GM19463 (cell line): ENCODE data around the gene NBL1.
A peak's percentile ranks its signal among the peaks of the same experiment; 100 is the strongest.

Experiments used
- ATAC-seq: cut with Tn5 transposase; IDR thresholded peaks from one replicate; pipeline ENCODE4 v1.9.1; 2021; ENCODE audit warnings: mild to moderate bottlenecking, moderate library complexity; ENCODE audit not compliant: unreplicated experiment

The NBL1 gene, protein sequence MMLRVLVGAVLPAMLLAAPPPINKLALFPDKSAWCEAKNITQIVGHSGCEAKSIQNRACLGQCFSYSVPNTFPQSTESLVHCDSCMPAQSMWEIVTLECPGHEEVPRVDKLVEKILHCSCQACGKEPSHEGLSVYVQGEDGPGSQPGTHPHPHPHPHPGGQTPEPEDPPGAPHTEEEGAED

DNA sequence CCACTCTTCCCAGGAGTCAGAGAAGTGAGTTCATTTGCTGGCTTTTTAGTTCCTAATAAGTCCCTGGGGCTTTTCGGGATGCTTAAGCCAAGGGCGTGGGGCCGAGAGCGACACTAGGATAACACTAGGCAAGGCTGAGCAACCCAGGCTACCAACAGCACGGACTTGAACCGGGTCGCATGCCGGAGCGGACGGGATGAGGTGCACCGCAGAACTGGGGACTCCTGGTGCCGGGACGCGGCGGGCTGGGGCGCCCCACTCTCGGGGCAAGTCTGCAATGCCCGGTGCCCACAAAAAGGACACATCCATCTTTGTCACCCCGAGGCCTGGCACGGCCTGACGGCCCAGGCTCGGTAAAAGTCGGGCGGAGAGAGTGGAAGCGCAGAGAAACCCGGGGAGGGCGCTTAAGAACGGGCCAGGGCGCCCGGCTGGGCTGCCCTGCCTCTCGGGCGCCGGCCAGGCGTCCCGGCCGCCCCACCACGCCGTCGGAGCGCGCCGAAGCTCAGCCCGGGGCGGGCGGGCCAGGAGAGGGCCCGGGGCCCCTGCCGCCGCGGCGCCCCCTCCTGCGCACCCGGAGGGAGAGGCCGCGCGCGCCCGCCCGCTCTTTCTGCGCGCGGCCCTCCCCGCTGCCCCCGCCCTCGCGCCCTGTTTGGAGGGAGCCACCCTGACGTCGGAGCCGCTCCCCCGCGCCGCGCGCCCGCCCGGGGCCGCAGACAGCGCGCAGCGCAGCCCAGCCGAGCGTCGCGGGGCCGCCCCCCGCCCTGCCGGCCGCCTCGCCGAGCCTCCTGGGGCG is at the start of gene NBL1:
TSS of gene NBL1 (plus strand) at position 710 of the 793 bp plus-strand sequence. CDS start 10,720 bp downstream, outside the sequence.
- no peak for ATAC-seq

DNA sequence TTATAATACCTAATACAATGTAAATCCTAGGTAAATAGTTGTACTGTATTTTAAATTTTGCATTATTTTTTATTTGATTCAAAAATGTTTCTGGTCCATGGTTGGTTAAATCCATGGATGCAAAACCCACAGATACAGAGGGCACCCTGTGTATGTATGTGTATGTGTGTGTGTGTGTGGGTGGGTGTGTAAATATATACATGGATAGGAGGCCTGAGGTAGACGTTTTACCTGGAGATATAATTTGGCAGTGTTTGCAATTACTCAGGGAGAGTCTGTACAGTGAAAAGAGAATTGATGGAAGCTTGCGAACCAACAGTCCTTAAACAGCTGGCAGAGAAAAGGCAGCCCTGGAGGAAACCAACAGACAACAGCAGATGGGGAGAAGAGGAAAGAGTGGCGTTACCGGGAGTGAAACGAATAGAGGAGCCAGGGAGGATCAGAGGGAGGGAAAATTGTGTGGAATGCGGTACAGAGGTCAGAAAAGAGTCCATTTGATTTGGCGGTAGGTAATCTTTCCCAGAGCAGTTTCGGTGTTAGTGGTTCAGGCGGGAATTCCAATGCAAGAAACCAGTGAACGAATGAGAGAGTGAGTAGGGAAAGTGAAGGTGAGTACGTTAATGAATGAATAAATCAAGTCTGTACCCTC is 47.9 kb upstream of the NBL1 start:
- ATAC-seq, result no peak

DNA sequence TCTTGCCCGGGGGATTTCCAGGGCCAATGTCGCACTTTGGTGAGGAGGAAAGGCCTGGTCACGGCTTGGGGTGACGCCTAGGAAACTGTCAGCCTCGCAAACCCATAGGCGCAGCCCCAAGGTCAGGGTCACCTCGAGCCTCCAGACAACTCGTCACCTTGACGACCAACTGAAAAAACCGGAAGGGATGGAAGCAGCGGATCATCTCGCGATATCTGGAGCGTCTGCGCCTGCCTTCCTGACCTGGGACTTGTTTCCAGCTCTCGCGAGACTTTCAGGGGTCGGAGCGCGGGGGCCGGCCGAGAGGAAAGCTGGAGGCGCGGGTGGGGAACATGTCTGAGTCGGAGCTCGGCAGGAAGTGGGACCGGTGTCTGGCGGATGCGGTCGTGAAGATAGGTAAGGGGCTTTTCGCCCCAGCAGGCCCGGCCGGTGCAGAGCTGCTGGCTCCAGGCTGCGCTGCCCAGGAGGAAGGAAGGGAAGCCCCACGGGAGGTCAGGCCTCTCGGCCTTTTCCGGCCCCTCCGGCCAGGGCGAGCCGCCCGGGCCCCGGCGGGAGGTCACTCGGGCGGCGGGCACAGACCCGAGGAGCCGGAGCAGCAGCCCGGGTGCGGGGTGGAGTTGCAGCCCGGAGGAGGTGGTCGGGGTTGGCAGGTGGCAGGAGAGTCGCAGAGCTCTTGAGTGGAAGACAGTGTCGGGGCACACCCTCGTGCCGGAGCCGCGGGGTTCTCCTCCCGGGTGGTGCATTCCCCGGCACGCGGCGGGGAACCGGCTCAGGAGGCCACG is 47.2 kb upstream of the NBL1 start:
- peak; percentile 81 for ATAC-seq

DNA sequence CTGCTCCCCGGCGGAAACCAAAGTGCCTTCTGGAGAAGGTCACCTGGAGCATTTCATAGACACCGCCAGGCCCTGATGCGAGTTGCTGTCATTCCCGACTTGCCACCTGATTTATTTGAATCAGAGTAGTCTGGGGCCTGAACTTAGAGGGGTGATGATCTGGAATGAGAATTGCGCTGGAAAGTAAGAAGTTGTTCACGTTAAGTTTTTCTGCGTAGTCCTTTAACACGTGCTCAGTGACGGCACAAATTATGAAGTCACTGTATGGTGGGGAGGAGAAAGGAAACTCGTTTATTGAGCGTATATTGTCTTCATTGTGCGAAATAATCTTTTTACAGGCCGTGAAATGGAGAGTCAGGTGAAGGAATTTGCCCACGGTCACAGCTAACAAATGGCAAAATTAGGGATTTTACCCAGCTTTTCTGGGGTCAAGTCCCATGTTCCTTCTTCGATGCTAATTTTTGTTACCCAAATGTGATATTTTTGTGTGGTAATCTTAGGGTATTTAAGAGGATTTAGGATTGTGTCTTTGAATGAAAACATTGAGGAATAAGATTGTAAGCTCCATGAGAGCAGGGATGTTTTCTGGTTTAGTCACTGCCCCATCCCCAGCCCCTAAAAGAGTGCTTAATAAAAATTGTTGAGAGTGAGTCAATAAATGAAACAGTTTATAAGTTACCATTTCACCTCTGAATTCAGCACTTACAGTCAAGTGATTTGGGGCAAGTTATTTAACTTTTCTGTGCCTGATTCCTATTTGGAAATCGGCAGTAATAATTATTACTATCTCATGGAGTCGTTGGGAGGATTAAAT is 46.4 kb upstream of the NBL1 start:
- ATAC-seq, result no peak

DNA sequence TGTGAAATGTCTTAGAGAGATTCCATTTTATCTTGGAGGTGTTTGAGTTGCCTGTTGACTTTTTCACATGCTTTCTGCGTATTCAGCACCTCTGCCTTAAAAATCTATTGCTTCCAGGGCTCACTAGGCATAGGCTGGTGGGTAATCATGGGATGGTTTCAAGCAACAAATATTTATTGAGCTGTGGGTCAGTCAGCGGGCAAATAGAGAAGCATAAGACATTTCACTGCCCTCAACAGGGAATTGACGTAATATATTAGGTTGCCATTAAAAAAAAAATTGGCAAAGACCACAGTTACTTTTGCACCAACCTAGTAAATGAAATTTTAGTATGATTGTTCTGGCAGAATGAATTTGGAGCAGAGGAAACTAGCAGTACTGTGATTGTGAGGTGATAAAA is 44.3 kb upstream of the NBL1 start:
- no peak for ATAC-seq

DNA sequence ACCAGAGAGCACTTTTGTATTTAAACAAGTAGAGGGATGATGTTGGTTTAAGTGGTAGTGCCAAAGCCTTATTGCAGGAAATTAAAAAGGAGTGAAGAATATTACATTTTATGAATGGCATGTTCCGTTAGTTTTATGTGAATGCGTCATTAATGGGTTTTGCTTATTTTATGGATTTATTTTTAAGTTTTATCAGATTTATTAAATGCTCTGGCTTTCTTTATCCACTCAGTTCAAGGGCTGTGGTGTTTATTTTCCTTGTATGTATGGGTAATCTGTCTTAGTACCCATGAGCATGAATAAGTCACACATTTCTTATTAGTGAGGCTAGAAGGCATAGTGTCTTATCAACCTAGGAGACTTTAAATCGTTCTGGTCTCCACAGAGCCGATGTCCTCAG is 41.6 kb upstream of the NBL1 start:
- ATAC-seq, result no peak

DNA sequence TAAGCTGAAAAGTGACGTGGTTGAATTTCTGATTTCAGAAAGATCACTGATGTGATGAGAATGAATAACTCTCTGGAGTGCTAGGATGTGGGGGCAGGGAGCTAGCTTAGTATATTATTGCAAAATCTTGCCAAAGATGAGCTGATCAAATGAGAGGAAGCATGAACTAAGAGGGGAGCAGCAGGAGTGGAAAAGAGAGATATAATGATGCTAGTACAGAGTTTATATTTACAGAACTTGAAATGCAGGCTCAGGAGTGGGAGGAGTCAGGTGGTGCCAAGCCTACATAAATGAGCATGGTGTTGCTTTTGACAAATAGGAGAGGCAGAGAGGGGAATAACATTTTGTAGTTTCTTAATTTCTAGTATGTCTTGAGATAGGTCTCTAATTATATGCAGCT is 38.1 kb upstream of the NBL1 start:
- no peak for ATAC-seq

DNA sequence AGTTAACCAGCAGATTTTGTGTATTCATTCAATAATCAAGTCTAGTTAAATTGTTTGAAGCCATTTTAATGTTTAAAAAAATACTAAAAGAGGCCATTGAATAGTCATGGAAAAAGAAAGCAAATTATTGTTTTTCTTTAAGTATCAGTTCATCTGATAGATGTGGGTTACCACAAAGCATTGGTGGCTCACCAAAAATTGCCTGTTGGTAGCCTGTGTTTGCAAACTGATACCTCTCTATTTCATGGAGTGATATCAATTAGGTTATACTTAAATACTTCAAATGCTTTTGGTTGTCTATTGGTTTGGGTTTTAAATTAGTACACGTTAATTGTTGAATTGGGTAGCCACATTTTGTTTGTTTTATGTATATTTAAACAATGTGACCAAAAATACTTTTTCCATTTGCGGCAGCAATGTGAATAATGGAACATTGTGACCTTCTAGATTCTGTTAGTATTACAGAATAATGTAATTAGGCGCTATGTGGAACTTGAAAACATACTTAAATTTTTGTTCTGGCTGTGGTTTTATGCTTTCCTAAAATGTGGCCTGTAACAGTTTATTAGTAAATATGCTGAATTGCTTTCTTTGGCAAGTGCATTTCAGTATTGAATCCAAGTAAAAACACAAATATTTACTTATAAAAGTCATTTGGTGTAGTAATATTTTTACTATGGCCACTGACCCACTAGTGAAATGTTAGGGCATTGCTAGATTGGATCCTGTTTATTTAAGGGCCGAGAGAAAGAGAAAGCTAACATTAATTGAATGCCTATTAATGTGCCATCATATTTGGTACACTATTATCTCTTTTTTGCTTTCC is 37.1 kb upstream of the NBL1 start:
- no peak for ATAC-seq

DNA sequence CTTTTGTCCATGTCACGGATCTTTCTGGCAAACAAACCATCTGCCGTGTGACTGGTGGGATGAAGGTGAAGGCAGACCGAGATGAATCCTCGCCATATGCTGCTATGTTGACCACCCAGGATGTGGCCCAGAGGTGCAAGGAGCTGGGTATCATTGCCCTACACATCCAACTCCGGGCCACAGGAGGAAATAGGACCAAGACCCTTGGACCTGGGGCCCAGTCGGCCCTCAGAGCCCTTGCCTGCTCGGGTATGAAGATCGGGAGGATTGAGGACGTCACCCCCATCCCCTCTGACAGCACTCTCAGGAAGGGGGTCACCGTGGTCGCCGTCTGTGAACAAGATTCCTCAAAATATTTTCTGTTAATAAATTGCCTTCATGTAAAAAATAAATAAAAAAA is 35.9 kb upstream of the NBL1 start:
- no peak for ATAC-seq

DNA sequence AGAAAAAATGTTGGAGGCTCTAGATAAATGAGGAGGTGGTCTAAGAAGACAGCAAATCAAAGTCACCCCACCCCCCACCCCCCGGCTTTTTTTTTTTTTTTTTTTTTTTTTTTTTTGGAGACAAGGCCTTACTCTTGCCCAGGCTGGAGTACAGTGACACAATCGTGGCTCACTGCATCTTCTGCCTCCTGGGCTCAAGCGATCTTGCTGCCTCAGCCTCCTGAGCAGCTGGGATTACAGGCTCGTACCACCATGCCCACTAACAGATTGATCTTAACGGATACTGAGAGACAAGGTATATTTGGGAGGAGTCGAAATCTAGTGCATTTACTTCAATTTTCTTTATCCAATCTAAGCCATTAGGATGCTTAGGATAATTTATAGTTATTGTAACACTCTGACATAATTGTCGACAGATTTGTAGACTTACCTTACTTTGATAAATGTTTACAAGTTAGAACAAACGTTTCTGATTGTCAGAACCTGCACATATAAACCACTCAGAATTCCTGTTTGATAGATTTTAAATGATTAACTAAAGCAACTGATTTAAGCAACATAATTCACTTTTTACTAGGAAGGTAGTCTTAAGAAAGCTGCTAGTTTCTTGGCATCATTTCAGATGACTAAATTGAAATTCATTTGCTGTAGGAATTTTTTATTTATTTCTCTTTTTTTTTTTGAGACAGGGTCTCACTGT is 33.7 kb upstream of the NBL1 start:
- ATAC-seq, result no peak

DNA sequence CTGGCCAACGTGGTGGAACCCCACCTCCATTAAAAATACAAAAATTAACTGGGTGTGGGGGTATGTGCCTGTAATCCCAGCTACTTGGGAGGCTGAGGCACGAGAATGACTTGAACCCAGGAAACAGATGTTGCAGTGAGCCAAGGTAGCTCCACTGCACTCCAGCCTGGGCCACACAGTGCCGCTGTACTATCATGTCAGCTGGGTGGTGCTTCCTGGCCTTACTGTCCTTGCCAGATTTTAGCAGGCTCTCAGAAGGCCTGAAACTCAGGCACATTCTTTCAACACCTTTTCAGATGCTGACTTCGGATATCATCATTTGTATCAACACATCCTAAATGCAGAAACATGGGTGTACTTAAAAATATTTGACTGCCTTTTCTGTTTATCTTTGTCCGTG is 31.6 kb upstream of the NBL1 start:
- ATAC-seq, result no peak

DNA sequence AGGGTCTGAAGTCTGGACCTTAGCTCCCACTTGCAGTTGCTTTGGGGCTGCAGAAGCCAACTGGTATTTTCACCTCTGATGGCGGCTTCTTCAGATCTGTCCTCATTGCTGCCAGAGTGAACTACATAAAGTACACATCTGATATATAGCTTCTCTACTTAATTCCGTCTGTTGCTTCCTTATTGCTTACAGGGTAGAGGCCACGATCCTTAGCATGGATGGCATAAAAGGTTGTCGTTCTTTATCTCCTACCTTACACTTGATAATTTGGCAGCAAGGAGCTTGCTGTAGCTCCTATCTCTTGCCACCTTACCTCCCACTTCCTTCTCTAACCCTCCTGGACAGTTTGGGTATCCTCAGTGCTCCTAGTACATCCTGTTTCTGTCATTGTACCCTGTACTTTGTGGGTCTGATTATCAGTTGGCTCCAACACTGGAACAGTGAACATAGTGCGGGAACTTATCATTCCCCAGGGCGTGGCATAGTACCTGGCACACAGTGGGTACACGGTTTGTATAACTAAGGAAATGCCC is 30.9 kb upstream of the NBL1 start:
- ATAC-seq, result no peak

DNA sequence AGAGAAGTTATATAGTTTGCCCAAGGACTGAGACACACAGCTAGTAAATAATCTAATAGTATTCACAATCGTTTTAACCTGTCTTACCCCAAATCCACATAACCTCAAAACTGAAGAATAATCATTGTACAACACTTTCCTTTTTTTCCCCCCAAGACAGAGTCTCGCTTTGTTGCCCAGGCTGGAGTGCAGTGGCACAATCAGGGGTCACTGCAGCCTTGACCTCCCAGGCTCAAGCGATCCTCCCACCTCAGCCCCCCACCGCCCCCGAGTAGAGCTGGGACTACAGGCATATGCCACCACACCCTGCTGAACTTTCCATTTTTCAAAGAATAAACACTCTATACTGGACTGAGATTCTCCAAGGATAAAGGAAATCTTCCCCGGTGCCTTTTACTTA is 28.7 kb upstream of the NBL1 start:
- no peak for ATAC-seq

DNA sequence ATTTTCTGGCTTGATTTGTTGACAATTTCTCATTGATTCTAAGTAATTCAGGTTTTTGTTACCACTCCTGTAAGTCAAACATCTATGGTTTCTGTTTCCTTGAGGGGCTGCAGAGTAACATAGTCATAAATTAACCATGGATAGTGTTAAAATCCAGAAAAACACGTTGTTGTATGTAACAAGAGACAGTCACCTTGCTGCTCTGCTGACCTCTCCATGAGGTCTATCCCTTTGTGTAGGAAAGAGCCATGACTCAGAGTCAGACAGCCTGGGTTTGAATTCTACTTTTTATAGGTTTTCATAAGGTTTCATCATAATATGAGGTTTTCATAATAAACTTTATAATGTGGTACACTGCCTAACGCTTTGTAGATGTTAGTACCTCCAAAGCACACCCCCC is 27.6 kb upstream of the NBL1 start:
- ATAC-seq, result no peak

DNA sequence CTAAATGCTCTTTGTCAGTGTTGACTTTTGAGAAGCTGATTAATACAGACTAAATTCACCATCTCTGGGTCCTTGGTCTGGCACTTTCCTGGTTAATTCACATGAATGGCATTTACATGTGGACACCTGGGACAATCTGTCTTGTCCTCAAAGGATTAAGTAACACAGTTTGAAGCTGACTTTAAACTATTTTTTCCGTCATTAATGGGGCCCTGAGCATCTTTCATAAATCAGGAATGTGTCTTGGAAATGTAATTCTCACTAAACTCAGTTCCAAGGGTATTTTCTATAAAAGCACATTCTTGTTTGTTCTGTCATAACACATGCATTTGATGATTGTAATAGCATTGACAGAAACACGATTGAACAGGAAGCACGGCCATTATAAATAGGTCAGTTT is 26.7 kb upstream of the NBL1 start:
- no peak for ATAC-seq

DNA sequence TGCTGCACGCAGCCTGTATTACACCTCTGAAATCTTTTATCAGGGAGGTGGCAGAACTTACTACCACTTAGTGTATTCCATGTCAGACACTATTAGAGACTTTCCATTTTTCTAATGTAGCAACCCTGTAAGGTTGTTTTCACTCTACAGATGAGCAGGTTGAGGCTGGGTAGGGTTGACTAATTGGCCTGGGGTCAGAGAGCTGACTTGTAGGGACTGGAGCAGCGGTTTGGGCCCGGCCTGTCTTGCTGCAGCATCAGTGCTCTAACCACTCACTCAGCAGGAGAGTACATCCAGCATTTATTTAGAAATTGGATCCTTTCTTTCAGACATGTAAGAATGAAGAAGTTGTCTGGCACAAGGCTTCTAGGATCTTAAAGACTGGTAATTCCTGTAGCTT is 25.7 kb upstream of the NBL1 start:
- no peak for ATAC-seq

DNA sequence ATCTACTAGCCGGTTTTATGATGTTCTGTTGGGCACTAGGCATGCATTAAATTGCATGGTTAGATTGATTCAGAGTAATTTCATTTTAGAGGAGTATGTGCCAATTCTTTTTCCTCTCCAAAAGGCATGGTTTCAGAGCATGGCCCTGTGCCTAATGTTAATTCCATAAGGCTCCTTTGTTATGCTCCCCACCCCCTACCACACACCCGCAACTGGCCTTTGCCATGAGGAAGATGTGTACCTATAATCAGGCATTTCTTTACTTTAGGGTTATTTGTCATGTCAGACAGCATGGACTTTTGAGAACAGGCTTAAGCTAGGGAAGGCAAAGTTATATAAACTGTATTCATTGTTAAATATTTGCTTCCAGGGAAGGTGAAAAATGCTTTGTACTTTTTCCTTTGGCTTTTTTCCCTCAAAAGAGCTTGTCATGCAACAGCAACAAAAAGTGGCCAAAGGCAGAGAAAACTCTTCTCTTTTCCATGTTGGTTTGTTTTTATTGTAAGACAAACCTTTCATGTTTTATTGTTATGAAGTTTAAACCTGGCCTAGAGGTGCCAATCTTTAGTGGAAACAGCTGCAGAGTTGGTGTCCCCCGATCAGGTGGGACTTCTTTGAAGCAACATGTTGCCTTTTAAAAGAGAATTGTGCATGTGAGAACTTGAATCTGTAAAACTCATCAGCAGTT is 24.3 kb upstream of the NBL1 start:
- no peak for ATAC-seq

DNA sequence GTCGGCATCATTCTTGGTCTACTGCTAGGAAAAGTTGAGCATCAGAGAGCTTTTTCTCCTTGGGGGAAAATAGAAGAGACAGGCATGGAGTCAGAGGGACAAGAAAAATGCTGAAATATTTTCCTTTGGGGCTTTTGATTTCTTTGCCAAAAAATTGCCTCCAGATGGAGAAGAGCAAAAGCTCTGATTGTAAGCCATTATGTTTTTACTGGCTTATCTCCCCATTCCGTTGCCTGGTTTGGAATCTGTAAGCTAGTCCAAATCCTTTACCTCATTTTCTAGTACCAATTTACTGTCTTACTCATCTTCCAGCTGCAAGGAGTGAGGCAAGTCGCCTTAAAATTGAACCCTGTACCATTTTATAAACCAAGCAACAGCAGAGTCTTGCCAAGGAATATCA is 23.3 kb upstream of the NBL1 start:
- ATAC-seq, result no peak
